ENCODE results near the gene NFIA.

Gene NFIA

GRCh38 chr1:61152469-61153105, 70.2 kb downstream of the NFIA start:
- DNase-seq (ENCODE audit: low read depth in 2 of 2): no peak

DNA sequence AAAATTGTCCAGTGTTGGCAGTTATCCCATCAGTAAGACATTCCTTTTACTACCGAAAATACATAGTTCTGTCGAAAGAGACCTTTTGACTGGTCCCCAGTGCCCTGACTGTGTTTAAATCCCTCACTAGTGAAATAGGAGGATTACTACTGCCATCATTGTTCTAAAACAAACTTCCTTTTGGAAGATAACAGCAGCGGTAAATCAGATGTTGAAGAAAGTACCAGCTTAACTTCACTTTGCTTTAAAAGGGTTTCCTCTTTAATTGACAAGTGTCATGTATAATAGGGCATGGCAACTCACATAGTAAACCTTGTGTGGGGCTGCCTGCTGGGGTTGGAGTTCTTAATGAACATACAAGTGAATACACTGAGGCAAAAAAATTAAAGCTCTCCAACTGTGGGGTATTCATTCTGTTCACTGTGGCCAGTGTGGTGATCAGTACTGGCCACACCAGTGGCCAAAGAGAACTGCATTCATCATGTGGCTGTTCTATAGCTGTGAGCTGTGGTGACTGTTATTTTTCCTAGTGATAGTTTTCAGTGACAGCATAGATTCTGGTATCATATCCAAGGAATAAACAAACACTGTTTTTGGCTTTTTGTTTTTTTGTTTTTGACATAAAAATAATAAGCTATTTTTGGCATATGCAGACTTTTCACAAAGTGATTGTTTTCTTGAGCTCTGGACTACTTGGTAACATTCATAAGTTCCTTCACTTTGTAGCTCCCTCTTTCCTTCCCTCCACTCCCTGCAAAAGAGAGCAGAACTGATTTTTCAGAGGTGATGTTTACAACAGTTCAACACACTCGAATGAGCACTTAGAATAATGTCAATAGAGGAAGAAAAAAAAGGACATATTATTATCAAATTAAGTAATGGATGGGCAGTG, 74.5 kb downstream of the NFIA start:
- DNase-seq (ENCODE audit: low read depth in 2 of 2): no peak

GRCh38 chr1:61157468-61157987, 75.2 kb downstream of the NFIA start:
- no peak for DNase-seq (ENCODE audit: low read depth in 2 of 2)

DNA sequence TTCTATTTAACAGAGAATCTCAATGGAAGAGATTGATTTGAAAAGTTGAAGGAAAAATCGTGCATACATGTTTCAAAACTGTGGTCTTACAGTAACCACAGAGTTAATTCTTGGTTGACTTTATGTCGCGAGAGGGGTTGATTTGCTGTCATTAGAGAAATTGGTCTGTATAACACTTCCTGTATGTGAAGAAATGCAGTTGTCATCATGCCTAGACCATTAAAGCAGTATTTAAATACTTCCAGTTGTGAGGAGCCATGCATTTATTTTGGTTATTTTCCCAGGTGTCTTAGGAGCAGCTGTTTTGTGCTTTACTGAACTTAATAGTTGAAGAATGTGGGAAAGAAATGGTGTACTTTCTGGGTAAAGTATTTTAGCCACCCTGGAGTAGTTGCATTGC, 76.2 kb downstream of the NFIA start:
- DNase-seq (ENCODE audit: low read depth in 2 of 2): no peak

GRCh38 chr1:61160526-61160925, 78.2 kb downstream of the NFIA start:
- no peak for DNase-seq (ENCODE audit: low read depth in 2 of 2)

GRCh38 chr1:61162520-61163258, 80.3 kb downstream of the NFIA start:
- DNase-seq (ENCODE audit: low read depth in 2 of 2): no peak

DNA sequence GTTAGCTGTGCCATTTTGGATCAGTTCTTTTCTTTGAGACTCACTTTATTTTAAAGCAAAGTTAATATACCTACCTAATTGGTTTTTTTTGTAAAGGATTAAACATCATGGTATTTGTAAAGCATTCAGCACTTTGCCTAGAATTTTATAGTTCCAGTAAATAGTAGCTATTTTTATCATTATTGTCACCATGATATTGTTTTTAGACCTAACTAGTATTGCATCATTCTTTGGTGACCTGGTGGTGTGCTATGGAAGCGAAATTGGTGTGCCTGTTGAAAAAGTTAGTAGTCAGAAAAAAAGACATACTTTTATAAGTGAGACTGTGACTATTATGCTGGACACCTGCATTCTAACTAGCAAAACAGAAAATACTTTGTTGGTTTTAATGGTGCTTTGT, 81.0 kb downstream of the NFIA start:
- no peak for DNase-seq (ENCODE audit: low read depth in 2 of 2)

- no peak for DNase-seq (ENCODE audit: low read depth in 2 of 2)
Observed at GRCh38 chr1:61165402-61165801, 83.0 kb downstream of the NFIA start.

GRCh38 chr1:61167309-61167708, 84.9 kb downstream of the NFIA start:
- DNase-seq (ENCODE audit: low read depth in 2 of 2): no peak

DNA sequence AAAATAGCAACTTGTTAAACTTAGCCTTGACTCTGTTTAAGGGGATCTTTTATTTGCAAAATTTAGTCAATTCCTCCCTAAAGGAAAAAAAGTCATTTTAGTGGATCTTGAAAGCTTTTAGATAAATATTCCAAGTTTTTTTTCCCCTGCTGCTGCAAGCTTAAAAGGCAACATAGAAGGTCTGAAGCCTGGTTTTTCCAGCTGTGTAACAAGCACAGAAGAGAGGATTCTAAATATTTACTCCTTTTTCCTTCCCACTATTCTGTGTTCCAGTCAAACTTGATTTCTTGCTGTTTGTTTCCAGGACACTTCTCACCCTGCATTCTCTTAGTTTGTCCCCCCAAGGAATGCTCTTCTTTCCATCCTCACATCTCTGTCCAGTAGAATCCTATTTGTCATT, 86.7 kb downstream of the NFIA start:
- no peak for DNase-seq (ENCODE audit: low read depth in 2 of 2)

DNA sequence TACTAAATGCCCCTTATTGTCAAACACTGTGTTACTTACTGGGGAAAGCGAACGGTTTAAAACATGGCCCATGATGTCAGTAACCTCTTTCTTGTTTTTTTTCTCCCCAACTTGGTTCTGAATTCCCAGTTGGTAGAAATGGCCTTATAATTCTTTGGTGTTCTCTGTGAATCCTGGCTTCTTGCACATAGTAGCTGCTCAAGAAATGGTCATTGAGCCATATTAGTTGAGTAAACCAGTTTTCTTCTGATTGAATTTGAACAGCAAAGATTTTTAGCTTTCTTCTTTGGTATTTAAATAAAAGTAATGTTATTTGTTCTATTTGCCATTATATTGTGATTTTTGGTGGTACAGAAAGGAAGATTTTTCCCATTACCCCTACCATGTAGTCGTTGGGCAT, 87.3 kb downstream of the NFIA start:
- DNase-seq (ENCODE audit: low read depth in 2 of 2): no peak

DNA sequence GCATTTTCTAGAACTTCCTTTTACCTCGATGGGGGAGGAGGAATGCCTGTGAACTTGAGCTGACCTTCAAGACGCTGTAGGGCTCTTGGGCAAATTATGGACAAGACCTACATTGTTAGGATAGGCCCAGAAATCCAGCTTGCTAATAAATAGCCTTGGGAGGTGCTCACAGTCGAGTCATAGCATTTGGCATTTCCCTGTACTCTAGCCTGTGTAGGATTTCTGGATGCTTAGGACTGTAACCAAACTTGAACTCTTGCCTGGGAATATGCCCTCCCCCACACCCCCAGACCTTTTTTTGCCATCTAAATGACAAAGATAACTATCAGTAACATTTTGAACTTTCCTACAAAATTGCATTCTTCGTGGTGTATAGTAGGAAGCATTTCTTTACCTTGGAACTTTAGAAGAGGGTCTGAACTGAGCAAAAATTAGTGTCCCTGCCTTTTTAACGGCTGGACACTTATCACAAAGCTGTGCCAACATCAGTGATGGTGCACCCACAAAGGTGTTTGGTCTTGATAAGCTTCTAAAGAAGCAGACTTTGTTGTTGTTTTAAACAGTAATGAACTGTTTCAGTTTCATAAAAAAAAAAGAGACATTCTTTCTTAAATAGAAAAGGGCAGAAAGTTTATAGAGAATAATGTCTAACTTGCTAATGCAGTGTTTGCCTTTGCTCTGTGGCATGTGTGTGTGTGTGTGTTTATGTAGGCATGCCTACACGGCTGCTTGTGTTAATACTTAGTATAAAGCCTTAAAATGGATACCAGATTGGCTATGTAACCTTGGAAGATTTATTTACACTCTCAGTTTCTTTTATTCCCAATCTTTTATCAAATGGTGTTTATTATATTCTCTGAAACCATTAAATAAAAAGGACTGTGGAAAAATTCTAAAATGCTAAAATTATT, 88.2 kb downstream of the NFIA start:
- no peak for DNase-seq (ENCODE audit: low read depth in 2 of 2)

DNA sequence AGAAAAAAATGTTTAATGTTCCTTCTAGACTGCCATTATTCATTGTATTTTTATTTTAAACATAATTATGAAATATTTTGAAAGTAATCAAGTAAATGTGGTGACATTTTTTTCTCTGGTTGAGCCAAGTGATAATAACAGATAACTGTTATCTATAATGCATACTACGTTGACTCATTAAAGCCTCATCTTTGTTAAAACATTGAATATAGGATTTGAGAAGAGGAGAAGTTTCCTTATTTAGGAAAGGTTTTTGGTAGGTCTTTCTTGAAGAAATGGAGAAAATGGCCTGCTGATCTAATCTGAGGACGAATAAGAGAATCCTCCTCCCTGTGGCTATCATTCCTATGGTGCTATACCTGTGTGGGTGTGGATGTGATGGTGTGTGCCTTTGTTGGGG, 89.0 kb downstream of the NFIA start:
- DNase-seq (ENCODE audit: low read depth in 2 of 2): no peak

- no peak for DNase-seq (ENCODE audit: low read depth in 2 of 2)
Observed at GRCh38 chr1:61171974-61172373, 89.6 kb downstream of the NFIA start.

GRCh38 chr1:61173118-61173517, 90.8 kb downstream of the NFIA start:
- no peak for DNase-seq (ENCODE audit: low read depth in 2 of 2)

DNA sequence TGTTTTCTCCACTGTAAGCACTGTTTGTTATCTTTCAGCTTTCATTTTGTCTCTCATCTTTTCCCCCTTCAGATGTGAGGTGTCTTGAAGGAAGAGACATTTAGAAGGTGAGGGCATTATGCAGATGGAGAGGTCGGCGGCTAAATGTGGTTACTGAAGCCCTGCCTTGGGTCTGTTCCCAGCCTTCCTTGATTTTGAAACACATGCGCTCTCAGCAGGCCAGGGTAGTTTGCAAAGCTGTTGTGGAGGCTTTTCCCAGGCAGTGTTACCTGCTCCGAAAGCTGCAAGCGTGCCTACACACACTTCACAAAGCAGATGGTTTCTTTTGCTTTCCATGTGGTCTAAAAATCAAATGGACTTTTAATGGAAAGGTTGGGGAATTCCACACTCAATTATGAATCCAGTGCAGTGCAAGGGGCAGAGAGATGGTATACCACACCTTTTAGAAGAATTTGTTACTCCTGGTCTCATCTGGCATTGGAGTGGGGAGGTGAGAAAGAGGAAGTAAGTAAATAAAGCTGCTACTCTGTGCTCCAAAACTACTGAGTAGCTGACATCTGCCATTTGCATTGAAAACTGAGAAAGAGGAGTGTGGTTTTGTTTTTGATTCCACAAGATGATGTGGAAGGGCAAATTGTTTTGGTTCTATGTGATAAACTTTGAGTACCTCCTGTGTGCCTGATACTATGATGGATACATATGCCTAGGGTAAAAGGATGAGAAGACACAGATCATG, 91.9 kb downstream of the NFIA start:
- DNase-seq (ENCODE audit: low read depth in 2 of 2): no peak

DNA sequence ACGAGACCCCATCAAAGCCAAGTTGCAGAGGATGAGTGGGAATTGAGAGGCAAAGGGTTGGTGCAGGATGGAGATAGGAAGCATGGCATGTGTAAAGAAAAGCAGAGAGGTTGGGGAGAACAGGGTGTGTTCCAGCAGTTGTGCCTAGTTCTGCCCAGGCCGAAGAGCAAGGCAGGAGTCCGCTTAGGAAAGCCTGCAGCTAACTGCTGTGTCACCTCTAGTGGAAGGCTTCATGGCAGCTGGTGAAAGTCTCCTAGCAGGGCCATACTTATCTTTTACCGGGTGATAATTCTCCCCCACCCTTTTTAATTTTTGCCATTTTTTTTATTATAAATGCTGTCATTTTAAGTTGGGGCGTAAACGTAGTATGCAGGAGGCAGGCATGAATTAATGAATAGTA, 93.6 kb downstream of the NFIA start:
- DNase-seq (ENCODE audit: low read depth in 2 of 2): no peak

DNA sequence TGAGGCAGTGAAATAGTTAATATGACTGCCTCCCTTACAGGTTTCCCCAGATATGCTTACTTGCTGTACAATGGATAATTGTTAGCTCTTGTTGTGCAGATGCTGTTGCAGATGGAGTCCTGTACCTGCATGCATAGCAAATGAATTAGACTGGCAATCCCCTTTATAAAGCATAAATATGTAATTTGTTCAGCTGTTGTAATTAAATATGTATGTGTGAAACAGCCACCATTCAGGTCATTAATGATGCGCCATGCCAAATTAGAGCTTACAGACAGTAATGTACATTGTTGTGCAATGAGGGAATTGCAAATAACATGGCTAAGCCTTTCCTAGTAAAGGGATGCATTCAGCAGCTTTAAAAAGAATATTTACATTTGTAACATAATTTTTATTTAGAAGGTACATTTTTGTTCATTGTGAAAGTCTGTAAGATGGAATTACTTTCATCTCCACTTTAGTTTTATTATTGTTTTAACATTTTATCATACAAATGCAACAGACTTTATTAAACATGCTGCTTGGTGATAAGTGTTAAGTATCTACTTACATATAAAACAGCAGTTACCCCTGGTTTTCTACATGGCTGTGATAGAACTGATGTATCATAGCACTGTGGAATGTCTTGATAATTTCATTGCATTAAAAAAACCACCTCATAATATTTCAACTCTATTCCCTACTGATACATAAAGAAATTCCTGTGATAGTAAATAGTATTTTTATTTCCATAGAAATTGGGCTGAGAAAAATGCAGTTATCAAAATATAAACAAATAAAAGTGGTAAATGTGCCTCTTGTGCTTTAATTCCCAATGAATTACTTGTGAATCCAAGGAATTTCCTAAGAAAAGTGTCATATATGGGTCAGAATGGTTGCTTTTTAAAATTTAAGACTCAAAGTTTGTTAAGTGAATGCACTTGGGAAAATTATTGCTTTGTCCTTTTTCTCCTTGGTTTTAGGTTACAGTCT, 99.0 kb downstream of the NFIA start:
- no peak for DNase-seq (ENCODE audit: low read depth in 2 of 2)

GRCh38 chr1:61182049-61182448, 99.7 kb downstream of the NFIA start:
- DNase-seq (ENCODE audit: low read depth in 2 of 2): no peak

DNA sequence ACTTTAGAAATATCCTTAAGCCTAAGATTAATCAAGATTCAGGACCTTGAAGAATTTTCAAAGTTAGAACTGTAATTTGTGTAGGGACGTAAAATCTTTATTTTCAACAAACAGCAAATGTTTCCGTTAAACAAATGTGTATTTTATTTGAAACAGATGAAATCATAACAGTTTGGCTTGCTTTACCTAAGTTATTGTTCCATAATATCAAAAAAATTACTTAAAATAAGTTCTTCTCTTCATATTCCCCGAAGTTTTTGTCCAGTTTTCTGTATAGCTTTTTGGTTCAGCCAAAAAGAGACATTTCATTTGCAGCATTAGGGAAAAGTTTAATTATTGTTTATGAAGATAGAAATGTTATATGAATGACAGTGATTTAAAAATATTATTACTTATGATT, 100.1 kb downstream of the NFIA start:
- no peak for DNase-seq (ENCODE audit: low read depth in 2 of 2)

Measured in stimulated activated CD8-positive, alpha-beta memory T cell treated with anti-CD3 and anti-CD28 coated beads, Interleukin-15, amount 100 ng/mL, for 4 hours (primary cell).